A549 (cell line): Measurements from ENCODE around the gene DSG2. TPM values are rescaled to one million over a fixed set of nuclear protein-coding genes. Genes with fewer than 3 reads are reported as not detected.

Source experiments
- ATAC-seq, 2 experiments: fragments of 200-7000 bp in 1 of 2; fragments of >200 bp in 1 of 2; cut with Nextera tagmentation in 1 of 2; cut with Tn5 transposase in 1 of 2; 3 replicates each; pipeline versions ENCODE4 v1.8.0 to v1.9.1; 2018 to 2020; ENCODE audit warnings: mild to moderate bottlenecking in 1 of 2, moderate library complexity in 1 of 2
- CTCF ChIA-PET: fragments of 300-600 bp; sonication (Branson Sonifier 250); formaldehyde crosslinking; extraction: SDS; loops from one replicate; lab custom pipeline; 2021; ENCODE audit warnings: antibody characterized with exemption, inconsistent platforms; lab: Yijun Ruan, JAX
- POLR2A ChIA-PET: fragments of 350-600 bp; formaldehyde crosslinking; extraction: SDS; loops from one replicate; lab custom pipeline; 2021; ENCODE audit warnings: antibody characterized with exemption, inconsistent platforms; lab: Yijun Ruan, JAX
- DNase-seq, 2 experiments: peaks; one replicate each; pipeline versions ENCODE4 v3.0.0 to v3.0.0-alpha.2; 2011 to 2016; ENCODE audit warnings: low read depth in 1 of 2, low spot score in 1 of 2
- FAIRE-seq: peaks from 2 replicates; lab custom pipeline; 2011; peaks lifted over from hg19 to GRCh38; lab: Jason Lieb, UNC
- H3K27ac ChIP-seq, 2 experiments: fragments of >200 bp; sonication (Bioruptor Twin); formaldehyde crosslinking; 3 replicates each; pipeline ENCODE4 v1.5.1; 2016 to 2017
- H3K4me1 ChIP-seq: fragments of >200 bp; sonication (Bioruptor Twin); formaldehyde crosslinking; 3 replicates; pipeline ENCODE4 v1.6.1; 2016
- H3K4me2 ChIP-seq: fragments of >200 bp; sonication (Bioruptor Twin); formaldehyde crosslinking; 3 replicates; pipeline ENCODE4 v1.6.1; 2016
- H3K4me3 ChIP-seq: fragments of >200 bp; sonication (Bioruptor Twin); formaldehyde crosslinking; 3 replicates; pipeline ENCODE4 v1.5.1; 2016
- H3K9me3 ChIP-seq: fragments of >200 bp; sonication (Bioruptor Twin); formaldehyde crosslinking; 3 replicates; pipeline ENCODE4 v1.6.1; 2016
- ATOH8 ChIP-seq: fragments of 250-450 bp; sonication (Bioruptor Pico); IDR thresholded peaks from 2 replicates; pipeline ENCODE4 v1.5.0; 2020; ENCODE audit warnings: low read depth, mild to moderate bottlenecking, moderate library complexity
- CBX2 ChIP-seq: fragments of 200-600 bp; sonication (generic); IDR thresholded peaks from 2 replicates; pipeline ENCODE4 v1.6.1; 2016; ENCODE audit warnings: low read depth, mild to moderate bottlenecking, borderline replicate concordance
- EP300 ChIP-seq, 2 experiments: fragments of >200 bp; sonication (Bioruptor Twin); formaldehyde crosslinking; IDR thresholded peaks; 2 replicates in 1 of 2; 3 replicates in 1 of 2; pipeline ENCODE4 v1.6.1; 2016 to 2017
- ESRRA ChIP-seq: fragments of 150-350 bp; IDR thresholded peaks from 2 replicates; pipeline ENCODE4 v1.6.1; 2014; ENCODE audit warnings: mild to moderate bottlenecking, low read length, borderline replicate concordance
- FOSB ChIP-seq: fragments of 250-450 bp; sonication (Bioruptor Pico); IDR thresholded peaks from 2 replicates; pipeline ENCODE4 v1.5.0; 2020; ENCODE audit warnings: mild to moderate bottlenecking, moderate library complexity
- GATA3 ChIP-seq: IDR thresholded peaks from 2 replicates; pipeline ENCODE4 v1.6.1; 2012; ENCODE audit warnings: borderline replicate concordance
- HDAC2 ChIP-seq: fragments of 200-600 bp; sonication (generic); IDR thresholded peaks from 2 replicates; pipeline ENCODE4 v1.6.1; 2016
- HEYL ChIP-seq: fragments of 250-450 bp; sonication (Bioruptor Pico); IDR thresholded peaks from 2 replicates; pipeline ENCODE4 v1.8.0; 2021; ENCODE audit warnings: mild to moderate bottlenecking, moderate library complexity
- HOXB13 ChIP-seq: fragments of 250-450 bp; sonication (Bioruptor Pico); IDR thresholded peaks from 2 replicates; pipeline ENCODE4 v1.5.0; 2020; ENCODE audit warnings: low read depth, mild to moderate bottlenecking, moderate library complexity
- JUNB ChIP-seq: fragments of >200 bp; sonication (Bioruptor Twin); formaldehyde crosslinking; IDR thresholded peaks from 2 replicates; pipeline ENCODE4 v1.6.1; 2016
- KDM1A ChIP-seq: fragments of 200-600 bp; sonication (generic); IDR thresholded peaks from 2 replicates; pipeline ENCODE4 v1.6.1; 2016; ENCODE audit warnings: low read depth, mild to moderate bottlenecking
- MAX ChIP-seq: IDR thresholded peaks from 2 replicates; pipeline ENCODE4 v1.6.1; 2012
- RAD21 ChIP-seq, 2 experiments: fragments of >200 bp in 1 of 2; sonication (Bioruptor Twin) in 1 of 2; formaldehyde crosslinking in 1 of 2; IDR thresholded peaks in 1 of 2; conservative IDR thresholded peaks in 1 of 2; 2 replicates in 1 of 2; 3 replicates in 1 of 2; pipeline ENCODE4 v1.6.1; 2012 to 2018; ENCODE audit warnings: inconsistent platforms in 1 of 2
- RARB ChIP-seq: fragments of 250-450 bp; sonication (Bioruptor Pico); IDR thresholded peaks from 2 replicates; pipeline ENCODE4 v1.8.0; 2021; ENCODE audit warnings: mild to moderate bottlenecking, moderate library complexity
- RCOR1 ChIP-seq: fragments of 150-350 bp; IDR thresholded peaks from 2 replicates; pipeline ENCODE4 v1.6.1; 2014; ENCODE audit warnings: antibody characterized with exemption, low read length, low read depth
- SMC3 ChIP-seq: fragments of >200 bp; sonication (Bioruptor Twin); formaldehyde crosslinking; IDR thresholded peaks from 3 replicates; pipeline ENCODE4 v1.6.1; 2018; ENCODE audit warnings: inconsistent platforms
- SREBF2 ChIP-seq: fragments of 450-650 bp; IDR thresholded peaks from 2 replicates; pipeline ENCODE4 v1.6.1; 2014; ENCODE audit warnings: mild to moderate bottlenecking, moderate library complexity
- ZC3H11A ChIP-seq: fragments of 450-650 bp; IDR thresholded peaks from 2 replicates; pipeline ENCODE4 v1.6.1; 2014; ENCODE audit warnings: antibody characterized with exemption, mild to moderate bottlenecking
- ZFP36 ChIP-seq: fragments of 450-650 bp; IDR thresholded peaks from 2 replicates; pipeline ENCODE4 v1.6.1; 2014; ENCODE audit warnings: borderline replicate concordance; ENCODE audit not compliant: partially characterized antibody
- ZSCAN20 ChIP-seq: fragments of 250-450 bp; sonication (Bioruptor Pico); IDR thresholded peaks from 2 replicates; pipeline ENCODE4 v1.8.0; 2022; ENCODE audit warnings: mild to moderate bottlenecking, moderate library complexity
- WGBS: methylation state at CpG from one replicate; pipeline ENCODE4 v1.1.6; 2017; ENCODE audit errors: missing lambda C conversion rate; 5-methylcytosine and 5-hydroxymethylcytosine counted together
- polyA plus RNA-seq, 4 experiments: library from polyadenylated mRNA; depleted of rRNA in 3 of 4; stranded (reverse); fragments of >200 nt; fragmentation: RNase III in 1 of 4; extraction: RNeasy Plus Mini Kit Qiagen cat#74134 plus additional on column Dnase treatment in 1 of 4; gene quantifications; 2 replicates in 3 of 4; 3 replicates in 1 of 4; pipeline ENCODE4 v1.2.3, GENCODE V29; 2011 to 2017
- TF ChIP-seq, protein P1 (sequence below): fragments of 150-350 bp; IDR thresholded peaks from 2 replicates; pipeline ENCODE4 v1.6.1; 2014; ENCODE audit warnings: low read depth, mild to moderate bottlenecking, low read length
- TF ChIP-seq, protein P2 (sequence below): fragments of 450-650 bp; IDR thresholded peaks from 2 replicates; pipeline ENCODE4 v1.6.1; 2014; ENCODE audit warnings: antibody characterized with exemption

DSG2 gene
- polyA plus RNA-seq, 2 of the 4 experiments (the other 2 are of a cell fraction) = 40.0 to 91.7 TPM

DNA sequence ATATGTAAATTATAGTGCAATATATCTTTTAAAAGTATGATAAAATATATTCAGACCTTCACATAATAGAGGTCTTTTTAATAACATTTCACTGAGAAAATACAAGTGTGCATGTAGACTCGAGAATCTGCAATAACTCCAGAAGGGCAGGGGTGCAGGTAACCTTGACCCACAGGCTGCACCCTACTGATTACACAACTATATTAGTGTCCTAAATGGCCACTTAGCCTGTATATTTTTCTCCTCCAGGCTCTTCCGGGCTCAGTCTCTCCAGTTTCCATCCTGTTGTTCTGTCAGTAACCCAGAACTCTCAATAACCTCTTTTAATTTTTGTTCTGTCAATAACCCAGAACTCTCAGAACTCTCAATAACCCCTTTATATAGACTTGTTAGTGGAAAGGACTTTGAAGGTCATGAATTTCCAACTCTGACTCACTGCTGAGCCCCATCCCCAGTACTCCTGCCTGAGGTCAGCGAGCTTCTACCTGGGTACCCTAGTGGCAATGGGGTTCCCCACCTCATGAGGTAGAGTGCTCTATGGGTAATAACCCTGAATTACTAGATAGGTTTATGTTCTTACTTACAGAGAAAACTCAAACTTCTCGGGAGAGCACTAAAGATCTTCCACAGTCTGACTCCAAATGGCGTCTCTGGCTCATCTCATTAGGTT is 85.3 kb downstream of the DSG2 start:
- CTCF ChIA-PET = no interaction called here
- H3K4me1 ChIP-seq = no peaks in the 10 kb centered on the region
- no peak for TF ChIP-seq MAX
- no peak for TF ChIP-seq RCOR1
- TF ChIP-seq SMC3 = no peak
- no peak for TF ChIP-seq SREBF2
- TF ChIP-seq RARB (CRISPR knock-in tag) = no peak
- no peak for TF ChIP-seq JUNB
- TF ChIP-seq ZFP36 = no peak
- TF ChIP-seq, protein P1, sequence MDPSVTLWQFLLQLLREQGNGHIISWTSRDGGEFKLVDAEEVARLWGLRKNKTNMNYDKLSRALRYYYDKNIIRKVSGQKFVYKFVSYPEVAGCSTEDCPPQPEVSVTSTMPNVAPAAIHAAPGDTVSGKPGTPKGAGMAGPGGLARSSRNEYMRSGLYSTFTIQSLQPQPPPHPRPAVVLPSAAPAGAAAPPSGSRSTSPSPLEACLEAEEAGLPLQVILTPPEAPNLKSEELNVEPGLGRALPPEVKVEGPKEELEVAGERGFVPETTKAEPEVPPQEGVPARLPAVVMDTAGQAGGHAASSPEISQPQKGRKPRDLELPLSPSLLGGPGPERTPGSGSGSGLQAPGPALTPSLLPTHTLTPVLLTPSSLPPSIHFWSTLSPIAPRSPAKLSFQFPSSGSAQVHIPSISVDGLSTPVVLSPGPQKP = no peak
- no peak for TF ChIP-seq HOXB13 (CRISPR knock-in tag)
- no peak for TF ChIP-seq EP300 (IDR thresholded peaks at IDR 0.05)
- TF ChIP-seq RAD21 (conservative IDR thresholded peaks at IDR 0.05 in 1 of 2, IDR thresholded peaks at IDR 0.05 in 1 of 2) = no peak
- no peak for TF ChIP-seq KDM1A
- TF ChIP-seq ZC3H11A = no peak
- TF ChIP-seq, all 56 proteins: peak for 0
- H3K4me3 ChIP-seq = no peak overlapping the region
- FAIRE-seq (no peak), ATAC-seq (no peak), DNase-seq (no peak)
- no peak overlapping the region for H3K27ac ChIP-seq
- no peaks in the 10 kb centered on the region for H3K9me3 ChIP-seq
- 64% methylated on average over 5 of the region's 5 CpGs for whole genome bisulfite sequencing
- POLR2A ChIA-PET = no interaction called here
- H3K4me2 ChIP-seq = no peak overlapping the region

DNA sequence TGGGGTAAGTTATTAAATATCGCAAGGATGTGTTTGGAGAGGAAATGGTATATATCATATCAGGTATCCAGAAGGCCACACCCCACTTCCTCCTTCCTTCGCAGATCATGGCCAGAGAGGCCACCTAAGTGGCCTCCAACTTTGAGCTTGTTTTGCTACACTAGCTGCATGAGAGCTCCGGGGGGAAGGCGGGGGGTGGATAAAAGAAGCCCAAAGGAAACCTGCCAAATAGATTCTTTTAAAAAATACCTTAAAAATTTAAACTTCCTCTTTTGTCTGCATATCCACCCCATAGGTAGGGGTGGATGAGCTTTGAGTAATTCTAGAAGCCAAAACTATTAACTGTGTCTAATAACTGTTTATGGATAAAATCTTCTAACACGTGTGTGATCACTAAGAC is 88.0 kb downstream of the DSG2 start:
- no peak for DNase-seq
- ChIA-PET POLR2A (no interaction called here), CTCF (interaction anchor here (0.6 to 0.8 kb wide), 2 partner anchors 22 kb away, joined by 3 read pairs; no protein-coding TSS in a partner anchor)
- Histone ChIP-seq H3K4me3 (no peak overlapping the region), H3K9me3 (no peaks in the 10 kb centered on the region), H3K27ac (no peak overlapping the region), H3K4me1 (no peaks in the 10 kb centered on the region), H3K4me2 (no peak overlapping the region)
- TF ChIP-seq CBX2 (no peak), GATA3 (no peak), KDM1A (no peak), FOSB (CRISPR knock-in tag) (no peak)
- 93% methylated on average over 5 of the region's 5 CpGs for WGBS
- ATAC-seq = no peak
- FAIRE-seq = no peak

DNA sequence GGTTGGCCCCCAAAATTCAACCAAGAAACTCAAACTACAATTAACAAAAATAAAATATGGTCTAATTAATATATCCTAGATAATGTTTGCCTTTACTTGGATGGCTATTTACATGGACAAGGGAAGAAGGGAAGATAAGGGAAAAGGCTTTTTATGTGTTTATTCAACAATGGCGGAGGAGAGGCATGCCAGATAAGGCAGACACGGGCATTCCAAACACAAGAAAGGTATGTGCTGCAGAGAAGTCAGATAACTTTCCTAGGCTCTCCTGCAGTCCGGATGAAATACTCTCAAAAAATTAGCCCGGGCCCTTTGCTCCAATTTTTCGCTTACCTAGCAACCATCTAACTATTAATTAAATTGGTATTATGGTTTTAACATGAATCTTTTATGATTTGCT is 88.6 kb downstream of the DSG2 start:
- WGBS = 73% methylated on average over 5 of the region's 5 CpGs

More for the DNA sequence above, 88.6 kb downstream of the DSG2 start:
- ATAC-seq = no peak
- CTCF ChIA-PET = interaction anchor here (0.8 kb wide), 1 partner anchor 23 kb away, joined by 3 read pairs; no protein-coding TSS in a partner anchor
- POLR2A ChIA-PET = no interaction called here
- Histone ChIP-seq H3K4me2 (no peak overlapping the region), H3K9me3 (no peaks in the 10 kb centered on the region), H3K27ac (no peak overlapping the region), H3K4me3 (no peak overlapping the region), H3K4me1 (no peaks in the 10 kb centered on the region)
- FAIRE-seq = no peak
- no peak for DNase-seq
- TF ChIP-seq, protein P2, sequence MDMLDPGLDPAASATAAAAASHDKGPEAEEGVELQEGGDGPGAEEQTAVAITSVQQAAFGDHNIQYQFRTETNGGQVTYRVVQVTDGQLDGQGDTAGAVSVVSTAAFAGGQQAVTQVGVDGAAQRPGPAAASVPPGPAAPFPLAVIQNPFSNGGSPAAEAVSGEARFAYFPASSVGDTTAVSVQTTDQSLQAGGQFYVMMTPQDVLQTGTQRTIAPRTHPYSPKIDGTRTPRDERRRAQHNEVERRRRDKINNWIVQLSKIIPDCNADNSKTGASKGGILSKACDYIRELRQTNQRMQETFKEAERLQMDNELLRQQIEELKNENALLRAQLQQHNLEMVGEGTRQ = no peak
- TF ChIP-seq ATOH8 (CRISPR knock-in tag) (no peak), HEYL (CRISPR knock-in tag) (no peak), ESRRA (no peak), HDAC2 (no peak), ZSCAN20 (CRISPR knock-in tag) (no peak)
